Measurements from ENCODE around the gene NALF2.

Gene NALF2

GRCh38 chrX:69541956-69542355 lies 37.8 kb downstream of the NALF2 start:
- no peak for TF ChIP-seq CTCF (IDR thresholded peaks at IDR 0.05; ENCODE audit: insufficient read depth, low read length, poor library complexity, severe bottlenecking)
- no peaks in the 10 kb centered on the region for H3K27me3 ChIP-seq (replicated peaks; ENCODE audit: control insufficient read depth, insufficient read depth, low read length)
- DNase-seq (ENCODE audit: extremely low read depth, insufficient read length), result no peak
- H3K36me3 ChIP-seq (ENCODE audit: control insufficient read depth, insufficient read depth, low read length), result no peaks in the 10 kb centered on the region
- no peak overlapping the region for H3K4me3 ChIP-seq (replicated peaks; ENCODE audit: low read depth, low read length)

- Histone ChIP-seq H3K27me3 (replicated peaks; ENCODE audit: control insufficient read depth, insufficient read depth, low read length) (no peaks in the 10 kb centered on the region), H3K4me3 (replicated peaks; ENCODE audit: low read depth, low read length) (no peak overlapping the region), H3K36me3 (ENCODE audit: control insufficient read depth, insufficient read depth, low read length) (no peaks in the 10 kb centered on the region)
- no peak for DNase-seq (ENCODE audit: extremely low read depth, insufficient read length)
- TF ChIP-seq CTCF (IDR thresholded peaks at IDR 0.05; ENCODE audit: insufficient read depth, low read length, poor library complexity, severe bottlenecking), result no peak
Measured at GRCh38 chrX:69543572-69543971, 39.4 kb downstream of the NALF2 start.

GRCh38 chrX:69546417-69546816 lies 42.3 kb downstream of the NALF2 start:
- H3K27me3 ChIP-seq (replicated peaks; ENCODE audit: control insufficient read depth, insufficient read depth, low read length), result no peaks in the 10 kb centered on the region
- H3K4me3 ChIP-seq (replicated peaks; ENCODE audit: low read depth, low read length), result no peak overlapping the region
- H3K36me3 ChIP-seq (ENCODE audit: control insufficient read depth, insufficient read depth, low read length), result no peaks in the 10 kb centered on the region
- no peak for DNase-seq (ENCODE audit: extremely low read depth, insufficient read length)
- TF ChIP-seq CTCF (IDR thresholded peaks at IDR 0.05; ENCODE audit: insufficient read depth, low read length, poor library complexity, severe bottlenecking), result no peak

GRCh38 chrX:69546978-69547377 lies 42.9 kb downstream of the NALF2 start:
- no peaks in the 10 kb centered on the region for H3K27me3 ChIP-seq (replicated peaks; ENCODE audit: control insufficient read depth, insufficient read depth, low read length)
- TF ChIP-seq CTCF (IDR thresholded peaks at IDR 0.05; ENCODE audit: insufficient read depth, low read length, poor library complexity, severe bottlenecking), result no peak
- no peaks in the 10 kb centered on the region for H3K36me3 ChIP-seq (ENCODE audit: control insufficient read depth, insufficient read depth, low read length)
- DNase-seq (ENCODE audit: extremely low read depth, insufficient read length), result no peak
- H3K4me3 ChIP-seq (replicated peaks; ENCODE audit: low read depth, low read length), result no peak overlapping the region

- no peak for TF ChIP-seq CTCF (IDR thresholded peaks at IDR 0.05; ENCODE audit: insufficient read depth, low read length, poor library complexity, severe bottlenecking)
- Histone ChIP-seq H3K4me3 (replicated peaks; ENCODE audit: low read depth, low read length) (no peak overlapping the region), H3K36me3 (ENCODE audit: control insufficient read depth, insufficient read depth, low read length) (no peaks in the 10 kb centered on the region), H3K27me3 (replicated peaks; ENCODE audit: control insufficient read depth, insufficient read depth, low read length) (no peaks in the 10 kb centered on the region)
- DNase-seq (ENCODE audit: extremely low read depth, insufficient read length), result no peak
Measured at GRCh38 chrX:69551421-69552009, 47.4 kb downstream of the NALF2 start.

GRCh38 chrX:69552512-69552911 lies 48.4 kb downstream of the NALF2 start:
- Histone ChIP-seq H3K36me3 (ENCODE audit: control insufficient read depth, insufficient read depth, low read length) (no peaks in the 10 kb centered on the region), H3K27me3 (replicated peaks; ENCODE audit: control insufficient read depth, insufficient read depth, low read length) (no peaks in the 10 kb centered on the region), H3K4me3 (replicated peaks; ENCODE audit: low read depth, low read length) (no peak overlapping the region)
- DNase-seq (ENCODE audit: extremely low read depth, insufficient read length), result no peak
- no peak for TF ChIP-seq CTCF (IDR thresholded peaks at IDR 0.05; ENCODE audit: insufficient read depth, low read length, poor library complexity, severe bottlenecking)
